LoVo (cell line): Measurements from ENCODE around the gene DCDC2.
A peak's percentile ranks its signal among the peaks of the same experiment; 100 is the strongest.
"Not testable (repeated sequence)": the region's sequence is repeated elsewhere in the genome, so short reads cannot be mapped to it uniquely, and the experiment has no call there.

ENCODE experiments used
- DNase-seq: peaks from one replicate; pipeline ENCODE4 v3.0.0-alpha.2; 2016; ENCODE audit warnings: low spot score

The DCDC2 gene

GRCh38 chr6:24147511-24148153 lies 210.2 kb downstream of the DCDC2 start:
- DNase-seq = no peak

DNA sequence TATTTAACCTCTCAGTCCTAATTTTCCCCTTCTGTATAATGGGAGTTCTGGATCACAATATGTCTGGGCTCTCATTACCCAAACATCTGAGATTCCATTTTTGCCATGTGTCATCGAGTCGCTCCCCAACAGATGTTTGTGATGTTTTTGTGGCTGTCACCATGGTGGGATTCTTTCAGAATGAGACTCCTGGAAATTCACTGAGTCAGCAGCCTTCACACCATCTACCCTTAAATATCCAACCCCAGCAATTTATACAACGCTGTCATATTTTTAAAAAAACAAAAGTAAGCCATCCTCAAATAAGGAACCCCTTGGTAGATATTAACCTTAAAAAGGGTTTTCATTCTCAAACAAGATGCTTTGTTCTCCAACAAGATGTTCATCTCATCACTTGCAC lies 211.0 kb downstream of the DCDC2 start:
- no peak for DNase-seq

- DNase-seq = no peak
These were observed 212.1 kb downstream of the DCDC2 start for GRCh38 chr6:24145690-24146131.

DNA sequence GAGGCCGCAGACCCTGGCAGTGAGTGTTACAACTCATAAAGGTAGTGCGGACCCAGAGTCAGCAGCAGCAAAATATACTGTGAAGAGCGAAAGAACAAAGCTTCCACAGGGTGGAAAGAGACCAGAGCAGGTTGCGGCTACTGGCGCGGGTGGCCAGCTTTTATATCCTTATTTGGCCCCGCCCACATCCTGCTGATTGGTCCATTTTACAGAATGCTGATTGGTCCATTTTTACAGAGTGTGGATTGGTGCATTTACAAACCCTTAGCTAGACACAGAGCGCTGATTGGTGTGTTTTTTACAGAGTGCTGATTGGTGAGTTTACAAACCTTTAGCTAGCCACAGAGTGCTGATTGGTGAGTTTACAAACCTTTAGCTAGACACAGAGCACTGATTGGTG lies 215.1 kb downstream of the DCDC2 start:
- not testable (repeated sequence) for DNase-seq

DNA sequence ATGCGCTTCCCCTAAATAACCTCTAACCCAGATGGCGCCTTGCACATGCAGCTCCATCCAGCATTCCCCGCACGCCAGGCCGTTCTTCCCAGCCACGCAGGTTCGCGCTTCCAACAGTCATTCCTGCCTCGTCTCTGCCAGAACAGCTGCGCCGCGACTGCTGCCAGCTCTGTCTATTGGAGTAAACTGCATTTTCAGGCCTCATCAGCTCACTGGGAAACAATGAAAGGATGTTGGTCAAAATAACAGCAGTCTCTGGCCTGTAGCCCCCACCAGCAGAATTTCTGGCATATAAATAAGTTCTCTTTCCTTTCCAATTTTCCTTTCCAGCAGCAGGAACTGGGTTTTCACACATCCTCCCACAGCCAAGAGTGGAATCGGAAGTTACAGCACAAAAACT lies 217.3 kb downstream of the DCDC2 start:
- no peak for DNase-seq

- DNase-seq = no peak
These were observed 218.2 kb downstream of the DCDC2 start for GRCh38 chr6:24139639-24140038.

GRCh38 chr6:24139080-24139479 lies 218.8 kb downstream of the DCDC2 start:
- DNase-seq = no peak

DNA sequence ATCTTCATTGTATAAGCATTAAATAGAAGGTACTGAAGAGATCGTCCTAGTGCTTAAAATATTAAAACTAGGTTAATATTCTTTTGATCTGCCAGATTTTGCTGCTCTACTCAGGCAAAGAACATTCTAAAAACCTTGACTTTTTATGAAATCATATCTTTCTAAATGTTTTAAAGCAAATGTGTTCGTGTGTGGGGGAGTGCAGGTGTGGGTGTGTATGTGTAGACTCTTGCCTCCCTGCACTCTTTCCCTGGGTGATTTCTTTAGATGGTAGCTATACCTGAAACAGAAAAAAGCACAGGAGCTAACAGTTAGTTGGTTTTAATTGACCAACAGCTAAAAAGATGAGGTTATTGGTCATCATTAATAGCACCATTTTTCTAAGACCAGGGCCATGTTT lies 226.1 kb downstream of the DCDC2 start:
- DNase-seq = no peak

DNA sequence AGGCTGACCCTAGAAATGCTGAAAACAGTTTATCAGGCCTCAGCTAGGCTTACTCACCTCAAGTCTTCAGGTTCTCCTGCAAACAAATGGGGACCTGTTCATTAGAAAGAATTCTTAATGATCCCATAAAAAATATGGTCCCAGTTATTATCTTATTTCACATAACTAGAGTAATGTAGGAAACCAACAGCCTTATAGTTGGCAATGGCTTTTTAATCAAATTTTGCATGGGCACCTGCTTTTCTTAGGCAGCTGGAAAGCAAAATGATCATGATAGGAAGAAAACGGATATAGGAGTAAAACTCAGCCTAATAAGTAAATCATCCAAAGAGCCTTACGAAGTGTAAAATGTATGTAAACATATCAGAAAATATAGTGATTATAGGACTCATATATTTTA lies 230.5 kb downstream of the DCDC2 start:
- DNase-seq = no peak

DNA sequence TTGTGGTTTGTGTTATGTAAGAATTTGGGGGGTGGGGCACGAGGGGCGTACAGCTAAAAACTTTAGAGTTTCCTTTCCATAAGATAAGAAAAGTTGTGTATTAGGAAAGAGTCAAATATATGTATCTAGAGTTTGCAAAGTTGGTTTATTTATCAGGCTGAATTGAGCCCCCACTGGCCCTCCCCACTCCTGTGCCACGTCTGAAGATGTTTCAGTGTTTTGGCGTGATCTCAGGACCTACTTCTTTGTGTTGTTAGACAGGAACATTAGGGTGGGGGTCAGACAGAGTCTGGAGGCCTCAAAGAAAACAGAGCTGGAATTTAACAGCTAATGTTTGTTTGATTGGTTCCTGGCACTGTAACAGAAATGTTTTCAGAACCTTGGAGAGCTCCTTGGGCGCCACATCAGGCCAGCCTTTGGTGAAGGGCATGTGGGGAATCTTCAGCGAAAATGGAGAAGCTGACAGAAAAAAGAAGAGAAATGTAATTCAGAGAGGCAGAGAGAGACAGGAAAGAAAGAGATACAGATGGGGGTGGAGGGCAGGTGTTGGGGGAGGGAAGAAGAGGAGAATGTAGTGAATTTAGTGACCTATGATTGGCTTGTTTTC lies 231.2 kb downstream of the DCDC2 start:
- peak; percentile 64 for DNase-seq

DNA sequence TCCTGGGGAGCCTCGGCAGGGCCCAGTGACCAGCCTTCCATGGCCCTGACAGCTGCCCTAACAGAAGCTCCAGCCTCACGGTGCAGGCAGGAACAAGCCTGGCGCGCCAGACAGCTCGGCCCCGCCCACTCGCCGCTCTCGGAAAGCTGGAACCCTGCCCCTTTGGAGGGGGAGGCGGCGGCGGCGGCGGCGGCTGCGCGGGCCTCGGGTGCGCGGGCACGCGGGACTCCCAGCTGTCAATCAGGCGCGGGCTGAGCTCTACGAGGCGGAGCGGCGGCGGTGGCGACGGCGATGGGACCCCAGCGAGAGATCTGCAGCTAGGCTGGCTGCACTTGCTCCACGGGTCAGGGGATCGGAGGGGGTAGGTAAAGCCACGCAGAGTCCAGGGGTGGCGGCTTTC lies 231.9 kb downstream of the DCDC2 start, which contains the start of gene NRSN1:
Gene NRSN1 (plus strand): TSS at position 236 of the 400 bp plus-strand sequence. CDS start 8,113 bp downstream, outside the sequence.
- no peak for DNase-seq

DNA sequence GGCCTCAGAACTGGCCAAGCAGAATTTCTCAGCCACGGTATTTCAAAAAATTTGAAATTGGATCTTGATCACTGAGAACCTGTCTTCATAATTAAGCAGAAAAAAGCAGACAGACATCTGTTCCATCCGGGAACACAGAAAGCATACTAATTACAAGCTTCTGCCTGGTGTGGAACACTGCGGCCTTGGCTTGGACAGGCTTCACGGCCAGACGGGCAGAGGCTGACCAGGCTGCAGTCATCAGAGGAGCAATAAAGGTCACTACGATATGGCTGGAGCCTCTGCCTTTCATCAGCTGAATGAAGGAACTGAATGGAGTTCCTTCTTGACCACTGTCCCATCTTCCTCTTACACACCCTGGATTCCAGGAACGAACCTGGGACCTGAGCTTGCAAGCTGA lies 235.7 kb downstream of the DCDC2 start:
- no peak for DNase-seq
